Activated CD4-positive, alpha-beta memory T cell treated with anti-CD3 and anti-CD28 coated beads, Interleukin-2, amount 10 ng/mL, durations not matched to agents 7 days and 5 days (primary cell): ENCODE data around the gene LIX1L. TPM values are rescaled to one million over a fixed set of nuclear protein-coding genes. Genes with fewer than 3 reads are reported as not detected.
A peak's percentile ranks its signal among the peaks of the same experiment; 100 is the strongest.
"Not testable (repeated sequence)": the region's sequence is repeated elsewhere in the genome, so short reads cannot be mapped to it uniquely, and the experiment has no call there.

Source experiments
- CTCF ChIA-PET: fragments of 350-600 bp; sonication (Branson Sonifier 250); formaldehyde crosslinking; loops from one replicate; lab custom pipeline; 2021; ENCODE audit warnings: antibody characterized with exemption, inconsistent platforms; lab: Charles Lee
- POLR2A ChIA-PET: fragments of 350-600 bp; sonication (Branson Sonifier 250); formaldehyde crosslinking; loops from one replicate; lab custom pipeline; 2021; ENCODE audit warnings: antibody characterized with exemption; lab: Charles Lee
- DNase-seq: peaks from one replicate; pipeline ENCODE4 v3.0.0-alpha.2; 2020
- H3K27ac Mint-ChIP-seq: one replicate; pipeline ENCODE4 v1.8.0; 2021; ENCODE audit warnings: mild to moderate bottlenecking, mixed read lengths
- H3K27me3 Mint-ChIP-seq: one replicate; pipeline ENCODE4 v1.8.0; 2021; ENCODE audit warnings: mixed read lengths
- H3K36me3 Mint-ChIP-seq: one replicate; pipeline ENCODE4 v1.8.0; 2021; ENCODE audit warnings: low read depth, mixed read lengths
- H3K4me1 Mint-ChIP-seq: one replicate; pipeline ENCODE4 v1.8.0; 2021; ENCODE audit warnings: mixed read lengths
- H3K4me3 Mint-ChIP-seq: one replicate; pipeline ENCODE4 v1.8.0; 2021; ENCODE audit warnings: mild to moderate bottlenecking, mixed read lengths
- H3K9me3 Mint-ChIP-seq: one replicate; pipeline ENCODE4 v1.8.0; 2021; ENCODE audit warnings: mixed read lengths
- total RNA-seq, 2 experiments: library from RNA; stranded (reverse); gene quantifications; one replicate each; pipeline ENCODE4 v1.2.3, GENCODE V29; 2021

Gene LIX1L
- total RNA-seq, 2 experiments from 2014 or later: 50.3 to 51.0 TPM

DNA sequence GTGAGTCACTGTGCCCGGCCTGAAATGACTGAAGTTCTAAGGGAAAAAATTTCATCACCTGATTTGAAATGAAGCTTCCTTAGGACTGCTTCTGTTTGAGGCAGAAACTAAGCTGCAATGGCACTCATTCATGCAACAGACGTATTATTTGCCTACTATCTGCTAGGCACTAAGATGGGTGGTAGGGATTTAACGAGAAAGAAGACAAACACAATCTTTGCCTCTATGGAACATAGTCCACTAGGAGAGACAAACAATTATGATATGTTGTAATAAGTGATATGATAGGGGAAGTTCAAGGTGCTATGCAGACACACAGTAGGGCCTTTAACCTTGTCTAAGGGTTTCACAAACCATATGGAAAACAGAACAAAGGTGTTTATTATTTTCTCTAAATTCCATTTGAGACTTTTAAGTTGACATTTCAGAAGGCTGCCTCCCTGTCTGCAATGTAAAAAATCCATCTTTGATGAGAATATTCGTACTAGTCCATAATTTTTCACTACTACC is 11.3 kb downstream of the LIX1L start:
- Mint-ChIP-seq H3K4me3 (no peak overlapping the region), H3K4me1 (peaks cover 19% of the 10 kb centered on the region), H3K9me3 (no peaks in the 10 kb centered on the region), H3K36me3 (peaks cover 38% of the 10 kb centered on the region), H3K27me3 (no peaks in the 10 kb centered on the region), H3K27ac (no peak overlapping the region)
- ChIA-PET CTCF (interaction anchor here (1.4 kb wide), 1 partner anchor 13 kb away, joined by 3 read pairs; no protein-coding TSS in a partner anchor), POLR2A (interaction anchor here (2.7 kb wide), 1 partner anchor 11 kb away, joined by 9 read pairs; the partner anchor contains the start of gene LIX1L)
- DNase-seq: no peak

- ChIA-PET CTCF (interaction anchor here (0.7 to 1.3 kb wide), 2 partner anchors 13 to 74 kb away, joined by 4 read pairs; partner anchors contain the start of gene LIX1L), POLR2A (interaction anchor here (1.0 to 2.7 kb wide), 3 partner anchors 13 to 20 kb away, joined by 3 to 9 read pairs (median 5); partner anchors contain the start of genes ANKRD34A, LIX1L and POLR3GL)
- Mint-ChIP-seq H3K4me1 (peaks cover 5% of the 10 kb centered on the region), H3K4me3 (no peak overlapping the region), H3K9me3 (no peaks in the 10 kb centered on the region), H3K36me3 (peaks cover 37% of the 10 kb centered on the region), H3K27ac (no peak overlapping the region), H3K27me3 (no peaks in the 10 kb centered on the region)
- DNase-seq: no peak
Measured at GRCh38 chr1:145944532-145944931, 13.3 kb downstream of the LIX1L start.

- Mint-ChIP-seq H3K36me3 (peaks cover 37% of the 10 kb centered on the region), H3K27ac (no peak overlapping the region), H3K4me3 (no peak overlapping the region), H3K4me1 (peaks cover 2% of the 10 kb centered on the region), H3K27me3 (no peaks in the 10 kb centered on the region), H3K9me3 (no peaks in the 10 kb centered on the region)
- ChIA-PET POLR2A (interaction anchor here (1.0 to 2.1 kb wide), 5 partner anchors 16 to 53 kb away, joined by 3 to 11 read pairs (median 3); partner anchors contain the start of genes ANKRD34A, POLR3GL, RBM8A and TXNIP), CTCF (interaction anchor here (1.0 to 3.0 kb wide), 2 partner anchors 16 to 33 kb away, joined by 5 to 11 read pairs; partner anchors contain the start of genes ITGA10 and RBM8A)
- no peak for DNase-seq
Measured at GRCh38 chr1:145942871-145943270, 14.9 kb downstream of the LIX1L start.

GRCh38 chr1:145942405-145942804 is 15.4 kb downstream of the LIX1L start:
- CTCF ChIA-PET: interaction anchor here (1.0 to 3.0 kb wide), 2 partner anchors 15 to 33 kb away, joined by 5 to 11 read pairs; partner anchors contain the start of genes ITGA10 and RBM8A
- Mint-ChIP-seq H3K36me3 (peaks cover 39% of the 10 kb centered on the region), H3K27ac (no peak overlapping the region), H3K9me3 (no peaks in the 10 kb centered on the region), H3K4me1 (peaks cover 2% of the 10 kb centered on the region), H3K4me3 (no peak overlapping the region), H3K27me3 (no peaks in the 10 kb centered on the region)
- POLR2A ChIA-PET: interaction anchor here (1.0 to 2.1 kb wide), 5 partner anchors 15 to 54 kb away, joined by 3 to 11 read pairs (median 3); partner anchors contain the start of genes ANKRD34A, POLR3GL, RBM8A and TXNIP
- DNase-seq: no peak

GRCh38 chr1:145937436-145937835 is 20.4 kb downstream of the LIX1L start:
- POLR2A ChIA-PET: interaction anchor here (1.2 to 2.4 kb wide), 2 partner anchors 10 to 27 kb away, joined by 5 to 17 read pairs; partner anchors contain the start of genes ANKRD34A, POLR3GL and RBM8A
- CTCF ChIA-PET: no interaction called here
- peaks cover 16% of the 10 kb centered on the region for H3K4me1 Mint-ChIP-seq

GRCh38 chr1:145936247-145936646 is 21.6 kb downstream of the LIX1L start:
- Mint-ChIP-seq H3K9me3 (no peaks in the 10 kb centered on the region), H3K27ac (no peak overlapping the region), H3K4me1 (peaks cover 23% of the 10 kb centered on the region), H3K4me3 (no peak overlapping the region), H3K36me3 (peaks cover 43% of the 10 kb centered on the region), H3K27me3 (no peaks in the 10 kb centered on the region)
- POLR2A ChIA-PET: interaction anchor here (1.7 to 2.4 kb wide), 3 partner anchors 9 to 62 kb away, joined by 3 to 17 read pairs (median 7); partner anchors contain the start of gene RBM8A
- CTCF ChIA-PET: interaction anchor here (1.5 kb wide), 1 partner anchor 22 kb away, joined by 5 read pairs; the partner anchor contains the start of gene LIX1L
- no peak for DNase-seq

More at GRCh38 chr1:145937436-145937835, 20.4 kb downstream of the LIX1L start:
- Mint-ChIP-seq H3K27ac (no peak overlapping the region), H3K27me3 (no peaks in the 10 kb centered on the region), H3K36me3 (peaks cover 48% of the 10 kb centered on the region), H3K4me3 (no peak overlapping the region), H3K9me3 (no peaks in the 10 kb centered on the region)
- no peak for DNase-seq

DNA sequence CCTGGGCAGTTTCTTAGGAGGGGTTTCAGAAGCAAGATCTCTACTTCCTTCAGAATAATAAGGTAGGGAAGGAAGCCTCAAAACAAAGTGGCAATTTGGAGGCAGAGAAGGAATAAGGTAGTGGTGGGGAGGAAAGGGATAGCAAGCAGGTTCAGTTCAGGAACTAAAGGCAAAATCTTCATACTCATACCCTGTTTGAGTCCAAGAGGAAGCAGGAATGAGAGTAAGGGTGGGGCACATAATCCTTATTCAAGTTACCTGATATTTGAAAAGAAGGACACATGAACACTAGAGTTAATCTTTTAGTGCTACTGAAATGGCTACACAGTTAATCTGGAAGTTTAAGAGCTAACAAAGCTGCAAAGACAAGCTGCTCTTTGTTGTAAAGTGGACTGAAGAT is 22.1 kb downstream of the LIX1L start:
- no peaks in the 10 kb centered on the region for H3K9me3 Mint-ChIP-seq

GRCh38 chr1:145932522-145933009 is 25.3 kb downstream of the LIX1L start:
- Mint-ChIP-seq H3K36me3 (peaks cover 44% of the 10 kb centered on the region), H3K27ac (peak overlapping the region; percentile 84), H3K4me3 (peak overlapping the region; percentile 44), H3K4me1 (peaks cover 38% of the 10 kb centered on the region)
- H3K27me3 Mint-ChIP-seq, H3K9me3 Mint-ChIP-seq: not testable (repeated sequence)
- ChIA-PET POLR2A (interaction anchor here (1.3 to 4.6 kb wide), 4 partner anchors 14 to 119 kb away, joined by 5 to 26 read pairs (median 6); partner anchors contain the start of genes ANKRD34A, PEX11B and POLR3GL), CTCF (interaction anchor here (1.3 to 1.5 kb wide), 2 partner anchors 26 to 45 kb away, joined by 5 to 7 read pairs; partner anchors contain the start of gene LIX1L)
- DNase-seq: peak; percentile 36

More for the DNA sequence above, 22.1 kb downstream of the LIX1L start:
- Mint-ChIP-seq H3K27me3 (no peaks in the 10 kb centered on the region), H3K4me3 (no peak overlapping the region), H3K4me1 (peaks cover 26% of the 10 kb centered on the region), H3K36me3 (peaks cover 44% of the 10 kb centered on the region), H3K27ac (no peak overlapping the region)
- CTCF ChIA-PET: interaction anchor here (1.5 kb wide), 1 partner anchor 22 kb away, joined by 5 read pairs; the partner anchor contains the start of gene LIX1L
- DNase-seq: no peak
- POLR2A ChIA-PET: interaction anchor here (1.7 to 2.4 kb wide), 3 partner anchors 9 to 62 kb away, joined by 3 to 17 read pairs (median 7); partner anchors contain the start of gene RBM8A

DNA sequence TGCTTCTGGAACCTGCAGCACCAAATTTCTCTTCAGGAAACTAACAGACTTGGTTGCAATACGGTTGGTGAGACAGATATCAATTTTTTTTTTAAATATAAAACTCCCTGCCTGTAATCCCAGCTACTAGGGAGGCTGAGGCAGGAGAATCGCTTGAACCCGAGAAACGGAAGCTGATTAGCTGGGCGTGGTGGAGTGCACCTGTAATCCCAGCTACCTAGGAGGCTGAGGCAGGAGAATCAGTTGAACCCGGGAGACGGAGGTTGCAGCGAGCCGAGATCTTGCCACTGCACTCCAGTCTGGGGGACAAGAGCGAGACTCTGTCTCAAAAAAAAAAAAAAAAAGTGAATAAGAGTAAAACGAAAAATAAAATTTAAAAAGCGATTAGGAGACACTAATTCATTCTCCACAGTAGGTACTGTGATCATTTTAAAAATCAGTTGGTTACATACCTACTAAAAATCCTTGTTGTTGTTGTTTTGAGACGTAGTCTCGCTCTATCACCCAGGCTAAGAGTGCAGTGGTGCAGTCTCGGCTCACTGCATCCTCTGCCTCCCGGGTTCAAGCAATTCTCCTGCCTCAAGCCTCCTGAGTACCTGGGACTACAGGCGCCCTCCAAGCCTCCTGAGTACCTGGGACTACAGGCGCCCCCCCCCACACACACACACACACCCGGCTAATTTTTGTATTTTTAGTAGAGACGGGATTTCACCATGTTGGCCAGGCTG is 29.7 kb downstream of the LIX1L start:
- H3K9me3 Mint-ChIP-seq: no peaks in the 10 kb centered on the region

DNA sequence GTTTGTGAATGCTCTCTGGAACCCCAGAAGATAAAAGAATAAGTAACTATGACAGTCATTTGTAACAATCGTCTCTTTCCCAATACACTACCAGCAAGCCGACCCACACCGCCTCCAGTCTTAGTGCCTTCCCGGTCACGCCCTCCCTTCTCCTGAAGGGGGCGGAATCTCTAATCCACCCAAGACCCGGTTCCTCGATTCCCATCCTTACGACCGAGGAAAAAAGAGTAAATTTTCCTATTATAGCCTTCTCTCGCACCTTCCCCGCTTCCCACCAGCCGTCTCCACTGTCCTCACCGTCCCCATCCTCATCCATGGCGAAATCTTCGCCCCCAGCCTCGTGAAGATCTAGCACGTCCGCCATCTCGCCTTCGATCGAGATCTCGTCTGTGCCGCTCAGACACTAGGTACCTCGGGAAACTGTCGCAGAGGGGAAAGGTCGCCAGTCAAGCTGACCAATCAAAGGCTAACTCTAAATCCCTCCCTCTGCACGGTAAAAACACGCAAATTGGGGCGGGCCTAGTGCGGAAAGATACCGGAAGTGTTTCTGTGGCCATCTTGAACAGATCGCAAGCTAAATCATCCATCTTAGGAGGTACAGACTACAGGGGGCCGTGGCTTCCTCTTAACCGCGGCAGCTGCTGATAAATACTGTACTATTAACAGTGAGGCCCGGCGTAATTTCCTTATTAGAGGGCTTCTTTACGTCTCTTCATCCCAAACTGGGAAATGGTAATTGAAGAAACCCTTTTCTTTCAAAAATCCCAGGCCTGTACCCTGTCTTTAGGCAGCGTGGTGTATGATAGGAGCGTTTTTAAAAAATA is 30.5 kb downstream of the LIX1L start, which contains the start of gene RBM8A:
RBM8A (minus strand) TSS at position 422 of the 824 bp plus-strand sequence; CDS start at position 364, 58 bp downstream.
- peaks cover 23% of the 10 kb centered on the region for H3K36me3 Mint-ChIP-seq
- H3K27ac Mint-ChIP-seq: no peak within 1 kb of the TSS
- H3K4me3 Mint-ChIP-seq: peak within 1 kb of the TSS; percentile 67
- POLR2A ChIA-PET: interaction anchor here (0.8 to 3.9 kb wide), 33 partner anchors 9 to 646 kb away, joined by 3 to 264 read pairs (median 9); partner anchors contain the start of genes ANKRD34A, ANKRD35, LIX1L and NUDT17
- DNase-seq: peak; percentile 97
- H3K27me3 Mint-ChIP-seq: no peaks in the 10 kb centered on the region
- CTCF ChIA-PET: interaction anchor here (0.7 to 3.5 kb wide), 19 partner anchors 9 to 111 kb away, joined by 3 to 34 read pairs (median 7); partner anchors contain the start of genes ANKRD34A, ITGA10, LIX1L and NUDT17
- no peaks in the 10 kb centered on the region for H3K9me3 Mint-ChIP-seq
- H3K4me1 Mint-ChIP-seq: peaks cover 21% of the 10 kb centered on the region

More for the DNA sequence above, 29.7 kb downstream of the LIX1L start:
- ChIA-PET CTCF (interaction anchor here (0.7 to 3.5 kb wide), 18 partner anchors 9 to 110 kb away, joined by 3 to 34 read pairs (median 8); partner anchors contain the start of genes ANKRD34A, ITGA10, LIX1L and NUDT17), POLR2A (interaction anchor here (0.8 to 3.9 kb wide), 33 partner anchors 8 to 647 kb away, joined by 3 to 264 read pairs (median 9); partner anchors contain the start of genes ANKRD34A, ANKRD35, LIX1L and NUDT17)
- H3K4me3 Mint-ChIP-seq: peak overlapping the region; percentile 67
- H3K27ac Mint-ChIP-seq: peak overlapping the region; percentile 81
- peaks cover 24% of the 10 kb centered on the region for H3K36me3 Mint-ChIP-seq
- H3K4me1 Mint-ChIP-seq: peaks cover 29% of the 10 kb centered on the region
- peak; percentile 24 for DNase-seq
- no peaks in the 10 kb centered on the region for H3K27me3 Mint-ChIP-seq

DNA sequence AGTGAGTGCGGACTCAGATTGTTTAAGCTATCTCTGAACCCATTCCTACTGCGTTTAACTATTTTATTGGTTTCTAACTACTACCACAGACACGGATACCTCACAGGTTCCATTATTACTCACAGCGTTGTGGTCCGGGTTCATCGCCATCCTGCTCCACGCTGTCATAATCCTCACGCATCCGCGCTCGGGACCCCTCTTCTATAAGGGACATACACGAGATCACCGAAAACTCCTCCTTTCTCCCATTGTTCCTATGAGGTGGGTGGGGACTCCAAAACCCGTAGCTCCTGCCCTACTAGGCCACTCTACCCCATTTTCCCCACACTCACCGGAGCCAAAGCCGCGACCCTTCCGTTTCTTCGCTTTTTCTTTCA is 31.1 kb downstream of the LIX1L start:
- peaks cover 17% of the 10 kb centered on the region for H3K4me1 Mint-ChIP-seq
- CTCF ChIA-PET: interaction anchor here (0.9 to 3.5 kb wide), 14 partner anchors 8 to 111 kb away, joined by 3 to 34 read pairs (median 8); partner anchors contain the start of genes ANKRD34A, ITGA10, LIX1L and PEX11B
- no peak overlapping the region for H3K4me3 Mint-ChIP-seq
- H3K36me3 Mint-ChIP-seq: peaks cover 21% of the 10 kb centered on the region
- POLR2A ChIA-PET: interaction anchor here (0.9 to 3.9 kb wide), 28 partner anchors 9 to 646 kb away, joined by 3 to 264 read pairs (median 10); partner anchors contain the start of genes ANKRD34A, ANKRD35, LIX1L and NUDT17
- H3K9me3 Mint-ChIP-seq: no peaks in the 10 kb centered on the region
- no peak overlapping the region for H3K27ac Mint-ChIP-seq
- no peaks in the 10 kb centered on the region for H3K27me3 Mint-ChIP-seq
- DNase-seq: peak; percentile 58
